ENCODE results near the gene MTHFD1L.
"Not testable (repeated sequence)": the region's sequence is repeated elsewhere in the genome, so short reads cannot be mapped to it uniquely, and the experiment has no call there.

Gene MTHFD1L

DNA sequence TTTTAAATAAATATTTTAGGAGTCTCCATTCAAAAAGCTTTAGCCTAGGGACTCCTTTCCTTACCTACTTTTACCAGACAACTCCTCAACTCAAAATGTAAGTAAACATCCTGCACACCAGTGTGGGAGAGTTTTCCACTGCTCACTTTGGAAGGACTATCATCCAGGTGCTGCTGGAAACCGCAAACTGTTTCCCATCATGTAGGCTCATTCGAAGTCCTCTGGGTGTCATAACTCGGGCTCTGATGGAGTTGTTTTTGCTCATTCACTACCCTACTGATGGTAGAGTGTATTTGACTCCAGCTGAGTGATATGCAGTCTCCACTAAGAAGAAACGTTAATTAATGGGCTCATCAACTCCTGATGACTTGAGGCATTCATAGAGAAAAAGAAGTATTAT is 237.8 kb downstream of the MTHFD1L start:
- DNase-seq = no peak

DNA sequence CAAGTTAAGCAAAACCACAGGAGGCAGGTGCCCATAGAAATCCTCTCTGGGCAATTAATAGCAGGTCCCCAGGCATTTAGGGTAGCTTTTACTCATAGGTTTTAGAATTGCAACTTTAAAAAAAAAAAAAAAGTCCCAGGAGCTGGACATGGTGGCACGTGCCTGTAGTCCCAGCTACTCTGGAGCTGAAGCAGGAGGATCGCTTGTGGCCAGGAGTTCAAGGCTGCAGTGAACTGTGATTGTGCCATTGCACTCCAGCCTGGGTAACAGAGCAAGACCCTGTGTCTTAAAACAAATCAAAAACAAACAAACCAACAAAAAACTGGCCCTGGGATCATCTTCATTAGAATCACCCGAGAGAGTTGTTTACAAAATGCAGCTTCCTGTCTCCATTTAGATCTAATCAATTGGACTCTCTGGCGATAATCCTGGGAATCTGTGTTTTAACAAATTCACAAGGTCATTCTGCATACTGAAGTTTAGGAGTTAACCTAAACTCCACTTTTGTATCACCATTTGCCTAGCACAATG is 242.5 kb downstream of the MTHFD1L start:
- no peak for DNase-seq

DNA sequence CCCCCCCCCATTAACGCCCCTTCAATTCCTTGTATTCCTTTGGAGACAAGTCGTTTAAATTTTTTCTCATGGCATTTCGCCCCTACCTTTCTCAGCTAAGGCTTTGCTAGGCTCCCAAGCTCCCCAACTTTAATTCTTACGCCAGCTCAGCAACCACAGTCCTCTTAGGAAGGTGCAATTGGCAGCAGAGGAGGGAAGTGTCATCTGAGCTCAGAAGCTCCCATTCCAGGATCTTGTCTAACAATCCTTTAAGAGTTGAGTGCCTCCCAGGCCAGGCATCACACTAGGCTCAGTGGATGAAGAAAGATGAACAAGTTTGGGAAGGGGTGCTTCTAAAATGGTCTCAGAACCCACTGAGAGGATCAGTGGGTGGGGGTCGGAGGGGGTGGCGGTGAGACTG is 243.0 kb downstream of the MTHFD1L start:
- no peak for DNase-seq

DNA sequence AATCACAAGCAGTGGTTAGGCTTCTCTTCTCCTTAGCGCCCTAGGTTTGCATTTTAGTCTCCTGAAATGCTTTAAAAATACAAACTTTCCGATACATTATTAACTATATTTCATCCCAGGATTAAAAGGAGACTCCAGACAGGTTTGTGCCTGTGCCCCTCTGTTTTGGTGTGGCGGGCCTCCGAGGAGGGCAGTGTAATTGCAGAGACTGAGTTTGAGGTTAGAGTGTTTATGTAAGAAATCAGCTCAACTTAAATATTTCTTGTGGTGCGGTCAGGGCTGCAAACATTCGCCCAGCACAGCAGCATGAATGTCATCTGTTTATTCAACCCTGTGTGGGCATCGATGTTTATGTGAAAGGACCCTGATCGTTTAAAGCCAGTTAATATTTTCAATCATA is 243.9 kb downstream of the MTHFD1L start:
- DNase-seq = no peak

DNA sequence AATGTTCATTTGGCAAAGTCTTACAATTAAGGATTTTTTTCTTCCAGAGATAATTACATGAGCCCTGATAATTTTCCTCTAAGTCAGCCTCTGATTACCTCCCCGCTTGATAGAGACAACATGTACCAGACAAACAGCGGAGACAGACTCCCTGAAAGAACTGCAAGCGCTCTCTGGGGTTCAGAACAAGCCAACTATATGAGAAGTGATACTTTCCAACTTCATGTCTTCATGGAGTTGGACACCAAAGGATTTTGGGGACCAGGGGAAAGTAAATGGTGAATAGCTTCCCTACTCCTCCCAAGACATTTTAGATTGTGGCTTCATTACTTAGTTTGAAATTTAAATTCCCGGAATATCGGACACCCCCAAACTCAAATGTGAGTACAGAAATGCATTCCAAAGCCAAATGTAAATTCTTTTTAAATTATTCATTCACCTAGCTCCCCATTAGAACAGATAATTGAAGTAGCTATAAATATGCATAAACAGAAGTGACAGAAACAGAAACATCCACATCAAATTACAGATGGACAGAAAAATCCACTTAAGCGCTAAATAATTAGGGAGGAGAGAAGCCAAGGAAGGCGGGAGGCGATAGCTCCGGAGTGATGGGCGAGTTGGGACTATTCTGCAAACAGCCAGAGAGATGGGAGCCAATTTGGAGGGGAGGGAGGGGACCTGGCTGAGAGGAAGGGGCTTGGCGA is 244.5 kb downstream of the MTHFD1L start:
- no peak for DNase-seq

DNA sequence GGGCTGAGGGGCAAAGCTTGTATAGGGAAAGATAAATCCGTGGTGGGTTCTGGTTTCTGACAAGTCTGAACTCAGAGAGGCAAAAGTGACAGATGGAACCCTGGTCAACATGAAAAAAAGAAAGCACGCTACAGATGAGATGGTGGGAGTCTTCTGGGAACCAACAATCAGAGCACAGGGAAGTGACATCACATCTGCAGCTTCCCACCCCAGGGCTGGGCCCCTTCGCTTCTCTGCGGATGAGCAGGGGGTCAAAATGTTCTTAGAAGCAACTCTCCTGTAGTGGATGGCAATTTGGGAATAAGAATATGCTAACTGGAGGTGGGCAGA is 245.0 kb downstream of the MTHFD1L start:
- no peak for DNase-seq

DNA sequence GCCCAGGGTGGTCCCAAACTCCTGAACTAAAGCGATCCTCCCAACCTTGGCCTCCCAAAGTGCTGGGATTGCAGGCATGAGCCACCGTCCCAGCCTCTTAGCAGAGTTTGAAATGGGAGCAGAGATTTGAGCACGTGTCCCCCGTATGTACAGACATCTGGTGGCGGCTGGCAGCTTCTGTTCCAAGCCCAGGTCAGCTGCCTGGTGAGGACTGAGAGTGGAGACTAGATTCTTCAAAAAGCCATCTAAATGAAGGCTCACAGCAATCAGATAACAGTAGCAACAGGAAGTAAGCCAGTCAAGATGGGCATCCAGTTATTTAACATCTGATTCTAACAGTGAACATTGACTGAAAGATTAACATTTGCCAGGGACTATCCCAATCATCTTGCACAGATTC is 246.2 kb downstream of the MTHFD1L start:
- no peak for DNase-seq

DNA sequence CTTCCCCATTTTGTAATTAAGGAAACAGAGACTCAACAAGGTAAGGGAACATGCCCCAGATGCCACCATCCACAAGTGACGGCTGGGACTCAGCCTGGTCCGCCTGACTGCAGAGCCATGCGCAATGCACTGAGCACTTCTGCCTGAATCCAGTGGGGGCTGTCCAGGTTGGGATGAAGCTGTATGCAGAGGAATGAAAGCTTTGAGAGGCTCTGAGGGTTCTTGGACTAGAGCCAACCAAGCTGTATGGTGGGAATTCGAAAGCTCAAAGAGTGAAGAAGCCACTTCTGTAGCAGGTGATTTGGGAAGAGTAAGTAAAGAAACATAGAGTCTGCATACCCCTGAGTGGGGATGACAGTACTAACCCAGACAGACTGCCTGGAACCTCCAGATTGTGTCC is 246.6 kb downstream of the MTHFD1L start:
- no peak for DNase-seq

DNA sequence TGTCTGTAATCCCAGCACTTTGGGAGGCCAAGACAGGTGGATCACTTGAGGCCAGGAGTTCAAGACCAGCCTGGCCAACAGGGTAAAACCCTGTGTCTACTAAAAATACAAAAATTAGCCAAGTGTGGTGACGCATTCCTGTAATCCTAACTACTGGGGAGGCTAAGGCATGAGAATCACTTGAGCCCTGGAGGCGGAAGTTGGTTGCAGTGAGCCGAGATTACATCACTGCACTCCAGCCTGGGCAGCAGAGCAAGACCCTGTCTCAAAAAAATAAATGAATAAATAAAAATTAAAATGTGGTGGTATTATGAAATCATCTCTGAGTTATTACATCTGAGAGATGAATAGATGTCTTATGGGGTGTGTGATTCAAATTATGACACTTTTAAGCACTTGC is 247.4 kb downstream of the MTHFD1L start:
- DNase-seq = not testable (repeated sequence)

DNA sequence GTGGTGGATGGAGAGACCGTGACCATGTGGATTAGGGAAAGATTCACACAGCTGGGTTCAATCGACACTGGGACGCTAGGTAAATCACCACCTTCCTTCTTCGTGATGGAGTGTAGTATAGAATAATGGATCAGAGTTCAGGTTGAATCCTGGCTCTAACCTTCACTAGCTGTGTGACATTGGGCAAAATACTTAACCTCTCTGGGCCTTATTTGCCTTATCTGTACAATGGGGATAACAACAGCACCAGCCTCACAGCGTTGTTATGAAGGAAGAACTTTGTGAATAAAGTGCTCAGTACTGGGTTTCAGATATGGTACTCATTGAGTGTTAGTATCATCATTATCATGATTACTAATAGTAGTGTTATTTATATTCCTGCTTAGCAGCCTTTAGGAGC is 248.1 kb downstream of the MTHFD1L start:
- DNase-seq = no peak

DNA sequence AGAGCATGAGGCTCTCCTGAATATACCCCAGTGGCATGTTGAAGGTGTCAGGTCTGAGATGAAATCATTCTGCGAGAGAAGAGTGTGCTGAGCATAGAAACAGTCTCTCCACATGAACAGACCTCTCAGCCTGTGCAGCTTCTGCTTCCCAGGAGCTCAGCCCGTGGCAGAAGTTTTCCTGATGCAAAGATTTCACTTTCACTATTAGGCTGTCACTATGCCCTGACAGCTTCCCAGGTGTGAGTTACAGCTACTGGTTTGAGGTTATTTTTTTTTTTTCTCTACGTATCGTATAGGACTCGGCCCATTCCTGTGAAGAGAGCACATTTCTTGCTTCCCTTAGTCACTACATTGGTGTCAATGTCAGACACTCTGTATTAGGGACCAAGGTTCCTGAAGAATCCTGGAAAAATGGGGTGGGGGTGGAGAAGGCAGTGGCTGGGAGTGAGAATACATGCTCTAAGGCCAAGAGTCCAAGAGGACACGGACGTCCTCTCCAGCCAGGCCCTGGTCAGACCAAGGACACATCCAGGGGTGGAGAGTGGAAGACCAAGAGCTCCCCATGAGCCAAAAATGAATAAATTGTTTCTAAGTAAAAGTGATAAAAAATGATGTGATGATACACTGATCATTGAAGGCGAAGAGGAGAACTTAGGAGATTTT is 253.1 kb downstream of the MTHFD1L start:
- DNase-seq = no peak

DNA sequence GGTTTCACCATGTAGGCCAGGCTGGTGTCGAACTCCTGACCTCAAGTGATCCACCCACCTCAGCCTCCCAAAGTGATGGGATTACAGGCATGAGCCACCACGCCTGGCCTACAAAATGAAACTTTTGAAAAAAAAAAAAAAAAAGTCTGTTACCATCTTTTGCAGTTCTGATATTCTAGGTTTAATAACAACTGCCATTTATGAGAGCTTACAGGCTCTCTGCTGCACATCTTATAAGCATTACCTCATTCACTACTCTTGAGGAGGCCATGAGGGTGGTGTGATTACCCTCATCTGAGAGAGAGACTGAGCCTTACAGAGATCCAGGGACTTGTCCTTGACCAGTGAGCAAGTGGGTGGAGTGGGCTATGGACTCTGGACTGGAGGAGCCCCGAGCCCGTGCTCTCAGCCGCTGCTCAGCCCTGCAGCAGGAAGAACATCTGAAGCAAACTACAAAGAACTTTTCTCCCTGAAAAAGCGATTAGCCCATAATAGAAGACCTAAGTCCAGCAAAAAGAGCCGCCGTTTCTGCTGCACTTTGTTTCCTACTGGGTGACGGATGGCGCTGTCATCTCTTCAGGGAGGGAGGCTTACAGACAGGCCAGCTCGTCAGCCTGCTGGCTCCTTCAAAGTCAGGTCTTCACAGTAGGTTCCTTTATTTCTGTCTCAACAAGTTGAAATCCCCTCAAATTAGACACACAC is 254.5 kb downstream of the MTHFD1L start:
- no peak for DNase-seq

DNA sequence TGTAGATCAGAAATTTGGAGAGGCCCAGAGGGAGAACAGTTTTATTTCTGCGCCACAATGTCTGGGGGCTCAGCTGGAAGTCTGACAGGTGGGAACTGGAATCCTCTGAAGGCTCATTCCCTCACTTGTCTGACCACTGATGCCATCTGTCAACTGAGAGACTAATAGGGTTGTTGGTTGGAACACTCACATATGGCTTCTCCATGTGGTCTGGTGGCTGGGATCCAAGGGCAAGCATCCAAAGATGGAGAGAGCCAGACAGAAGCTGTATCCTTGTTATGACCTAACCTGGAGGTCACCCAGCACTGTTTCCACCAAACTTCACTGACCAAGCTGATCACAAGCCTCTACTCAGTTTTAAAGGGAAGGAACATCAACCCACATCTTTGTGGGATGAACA is 256.4 kb downstream of the MTHFD1L start:
- DNase-seq = no peak

DNA sequence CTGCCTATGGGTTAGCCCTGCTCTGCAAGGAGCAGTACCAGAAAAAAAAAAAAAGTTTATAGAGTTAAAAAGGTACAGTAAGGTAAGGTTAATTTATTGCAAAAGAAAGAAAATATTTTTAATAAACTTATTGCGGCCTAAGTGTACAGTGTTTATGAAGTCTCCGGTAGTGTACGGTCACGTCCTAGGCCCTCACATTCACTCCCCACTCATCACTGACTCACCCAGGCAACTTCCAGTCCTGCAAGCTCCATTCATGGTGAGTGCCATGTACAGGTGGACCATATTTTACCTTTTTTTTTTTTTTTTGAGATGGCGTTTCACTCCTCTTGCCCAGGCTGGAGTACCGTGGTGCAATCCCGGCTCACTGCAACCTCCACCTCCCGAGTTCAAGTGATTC is 258.1 kb downstream of the MTHFD1L start:
- DNase-seq = not testable (repeated sequence)

DNA sequence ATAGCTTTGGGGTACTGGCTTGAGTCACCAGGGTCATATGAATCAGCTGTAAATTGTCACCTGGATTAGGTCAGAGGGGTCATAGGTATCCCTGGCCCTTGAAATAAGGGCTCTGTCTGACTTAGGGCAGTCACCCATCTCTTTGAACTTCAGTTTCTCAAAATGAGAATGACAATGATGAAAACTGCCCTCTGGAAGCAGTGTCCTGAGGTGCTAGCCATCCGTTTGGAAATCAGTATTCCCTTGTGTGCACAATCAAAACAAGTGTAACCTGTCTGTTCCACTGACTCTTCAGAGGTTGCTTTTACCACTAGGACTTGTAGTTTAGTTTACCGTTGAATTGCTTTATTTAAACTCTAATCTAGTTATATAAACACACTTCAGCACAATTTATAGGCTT is 259.7 kb downstream of the MTHFD1L start:
- not testable (repeated sequence) for DNase-seq

DNA sequence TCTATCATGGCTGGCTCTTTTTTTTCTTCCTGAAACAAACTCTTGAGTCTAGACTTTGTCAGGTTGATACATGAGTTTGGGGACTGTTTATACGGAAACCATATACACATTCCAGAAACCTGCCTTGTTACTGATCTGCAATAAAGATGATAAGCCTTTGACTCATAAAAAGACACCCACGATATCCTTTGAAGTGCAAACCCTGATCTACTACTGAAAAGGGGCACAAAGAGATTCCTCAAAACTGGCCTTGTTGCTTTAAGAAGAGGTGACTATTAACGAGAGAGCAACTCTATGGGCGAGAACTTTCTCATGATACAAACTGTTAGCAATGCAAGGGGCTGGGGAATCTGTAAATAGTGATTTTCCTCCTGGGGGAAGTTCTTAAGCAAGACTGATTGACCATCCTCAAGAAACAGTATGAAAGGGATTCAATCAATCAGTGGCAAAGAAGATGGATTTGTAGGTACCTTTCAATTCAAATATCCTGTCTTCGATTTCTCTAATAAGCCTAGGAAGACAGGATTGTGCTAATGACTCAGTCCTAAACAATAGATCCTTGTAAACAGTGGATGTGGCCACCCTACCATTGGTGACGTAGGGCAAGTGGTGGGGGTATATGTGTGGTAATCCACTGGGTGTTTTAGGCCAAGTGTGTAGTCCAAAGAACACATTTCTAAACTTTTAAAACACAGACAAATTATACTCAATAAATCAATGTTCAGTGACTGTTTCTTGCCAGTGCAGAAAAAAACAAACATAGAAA is 260.3 kb downstream of the MTHFD1L start:
- DNase-seq = not testable (repeated sequence)

DNA sequence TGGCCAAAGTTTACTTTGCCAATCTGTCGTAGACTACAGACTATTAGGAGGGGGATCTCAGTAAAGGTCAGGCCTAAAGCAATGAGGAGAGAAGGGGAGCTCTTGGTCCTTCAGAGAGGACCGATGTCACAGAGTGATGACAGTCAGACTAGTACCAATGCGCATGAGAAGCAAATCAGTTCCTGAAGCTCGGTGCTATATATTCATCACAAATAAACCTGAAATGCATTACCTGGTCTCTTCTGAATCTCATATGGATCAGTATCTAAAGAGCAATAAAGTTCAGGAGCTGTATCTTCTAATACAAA is 260.9 kb downstream of the MTHFD1L start:
- DNase-seq = not testable (repeated sequence)

DNA sequence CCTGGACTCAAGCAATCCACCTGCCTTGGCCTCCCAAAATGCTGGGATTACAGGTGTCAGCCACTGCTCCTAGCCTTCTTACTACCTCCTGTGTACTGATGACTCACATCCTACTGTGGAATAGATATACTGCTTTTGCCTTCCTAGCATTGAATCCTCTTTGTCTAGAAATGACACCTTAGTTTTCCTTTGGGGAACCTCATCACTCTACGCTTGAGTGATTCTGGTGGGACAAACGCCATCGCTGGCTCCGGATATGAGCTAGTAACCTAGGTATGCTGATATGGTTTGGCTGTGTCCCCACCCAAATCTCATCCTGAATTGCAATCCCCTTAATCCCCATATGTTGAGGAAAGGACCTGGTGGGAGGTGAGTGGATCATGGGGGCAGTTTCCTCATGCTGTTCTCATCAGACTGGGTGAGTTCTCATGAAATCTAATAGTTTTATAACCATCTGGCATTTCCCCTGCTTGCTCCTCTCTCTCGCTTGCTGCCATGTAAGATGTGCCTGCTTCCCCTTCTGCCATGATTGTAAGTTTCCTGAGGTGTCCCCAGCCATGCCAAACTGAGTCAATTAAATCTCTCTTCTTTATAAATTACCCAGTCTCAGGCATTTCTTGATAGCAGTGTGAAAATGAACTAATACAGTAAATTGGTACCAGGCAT is 261.8 kb downstream of the MTHFD1L start:
- DNase-seq = not testable (repeated sequence)

DNA sequence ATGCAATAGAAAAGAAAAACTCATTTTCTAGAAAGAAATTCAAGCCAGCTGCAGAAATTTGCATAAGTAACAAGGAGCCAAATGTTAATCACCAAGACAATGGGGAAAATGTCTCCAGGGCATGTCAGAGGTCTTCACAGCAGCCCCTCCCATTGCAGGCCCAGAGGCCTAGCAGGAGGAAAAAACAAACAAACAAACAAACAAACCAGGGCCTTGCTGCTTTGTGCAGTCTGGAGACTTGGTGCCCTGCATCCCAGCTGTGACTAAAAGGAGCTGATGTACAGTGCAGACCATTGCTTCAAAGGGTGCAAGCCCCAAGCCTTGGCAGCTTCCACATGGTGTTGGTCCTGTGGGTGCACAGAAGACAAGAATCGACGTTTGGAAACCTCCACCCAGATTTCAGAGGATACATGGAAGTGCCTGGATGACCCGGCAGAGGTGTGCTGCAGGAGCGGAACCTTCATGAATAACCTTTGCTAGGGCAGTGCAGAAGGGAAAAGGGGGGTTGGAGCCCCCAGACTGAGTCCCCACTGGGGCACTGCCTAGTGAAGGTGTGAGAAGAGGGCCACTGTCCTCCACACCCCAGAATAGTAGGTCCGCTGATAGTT is 263.4 kb downstream of the MTHFD1L start:
- no peak for DNase-seq

DNA sequence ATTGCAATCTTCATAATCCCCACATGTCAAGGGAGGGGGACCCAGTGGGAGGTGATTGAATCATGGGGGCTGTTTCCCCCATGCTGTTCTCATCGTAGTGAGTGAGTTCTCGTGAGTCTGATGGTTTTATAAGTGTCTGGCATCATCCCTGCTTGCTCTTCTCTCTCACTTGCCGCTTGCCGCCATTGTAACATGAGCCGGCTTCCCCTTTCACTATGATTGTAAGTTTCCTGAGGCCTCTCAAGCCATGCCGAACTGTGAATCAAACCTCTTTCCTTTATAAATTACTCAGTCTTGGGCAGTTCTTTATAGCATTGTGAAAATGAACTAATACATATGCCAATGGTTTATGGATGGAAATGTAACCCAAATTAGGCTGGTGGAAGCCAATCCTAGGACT is 264.8 kb downstream of the MTHFD1L start:
- DNase-seq = no peak

DNA sequence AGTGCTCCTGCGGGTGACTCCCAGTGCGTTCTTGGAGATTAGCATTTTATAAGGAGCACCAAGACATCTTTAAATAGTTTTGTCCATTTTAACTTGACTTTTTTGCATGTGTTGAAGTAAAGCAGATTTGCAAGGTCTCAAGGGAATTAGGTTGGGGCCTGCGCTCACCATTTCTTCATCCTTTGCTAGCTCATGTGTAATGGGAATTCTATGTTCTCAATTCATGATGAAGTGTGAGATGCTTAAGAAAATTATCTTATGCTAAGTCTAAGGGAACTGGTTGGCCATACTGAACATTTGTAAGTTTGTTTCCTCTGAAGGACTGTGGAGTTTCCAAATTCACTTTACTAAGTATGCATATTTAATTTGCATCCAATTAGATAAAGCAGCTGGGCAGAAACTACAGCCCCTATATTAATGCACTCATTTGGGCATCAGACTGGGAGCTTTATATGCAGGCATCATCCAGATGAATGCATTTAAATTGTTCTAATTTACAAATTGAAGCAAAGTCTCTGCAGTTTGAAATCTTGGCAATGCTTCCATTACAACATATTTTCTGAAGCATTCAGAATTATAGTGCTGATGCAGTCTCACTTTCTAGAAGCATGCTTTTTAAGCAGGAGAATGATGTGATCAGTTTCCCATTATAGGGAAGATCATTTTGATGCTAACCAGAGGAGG is 266.0 kb downstream of the MTHFD1L start:
- no peak for DNase-seq

Measured in activated CD4-positive, alpha-beta T cell treated with anti-CD3 and anti-CD28 coated beads, Interleukin-2, amount 50 U/mL, for 4 hours (primary cell).